ENCODE results near the gene LRP1B.

Gene LRP1B

DNA sequence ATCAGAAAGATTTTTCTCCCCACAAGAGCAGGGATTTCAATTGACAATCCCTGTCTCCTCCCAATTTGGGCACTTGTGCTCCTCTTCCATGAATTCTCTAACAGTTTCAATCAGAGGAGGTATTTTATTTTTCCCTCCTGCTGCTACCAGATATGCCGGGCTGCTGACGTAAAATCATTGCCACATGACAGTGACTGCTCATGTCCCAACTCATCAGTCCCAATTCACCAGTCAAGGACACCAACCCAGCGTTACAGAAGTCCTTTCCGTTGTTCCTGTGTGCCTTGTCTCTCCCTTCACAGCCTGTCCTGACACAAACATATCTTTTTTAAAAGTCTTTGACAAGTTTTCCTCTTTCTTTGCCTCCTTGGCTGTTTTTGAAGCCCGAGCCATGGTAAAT is 540.2 kb downstream of the LRP1B start:
- no peaks in the 10 kb centered on the region for H3K79me2 ChIP-seq (ENCODE audit: insufficient read depth, low read length)
- H4K20me1 ChIP-seq (ENCODE audit: insufficient read depth, low read length, poor library complexity, severe bottlenecking), result no peaks in the 10 kb centered on the region
- H3K9me2 ChIP-seq (replicated peaks; ENCODE audit: low read depth, low read length), result no peaks in the 10 kb centered on the region
- H3K27me3 ChIP-seq (ENCODE audit: insufficient read depth, low read length, poor library complexity, severe bottlenecking), result no peaks in the 10 kb centered on the region
- no peak overlapping the region for H3K4me3 ChIP-seq (ENCODE audit: low read length, poor library complexity, severe bottlenecking)
- no peaks in the 10 kb centered on the region for H3K4me1 ChIP-seq (ENCODE audit: insufficient read depth, low read length, poor library complexity, severe bottlenecking)
- no peak overlapping the region for H3K9ac ChIP-seq (ENCODE audit: low read depth, low read length, poor library complexity, severe bottlenecking)
- H3K9me3 ChIP-seq (ENCODE audit: insufficient read depth, low read depth, low read length), result no peaks in the 10 kb centered on the region
- H3K4me2 ChIP-seq (ENCODE audit: low read depth, low read length, poor library complexity, severe bottlenecking), result no peak overlapping the region
- H3K36me3 ChIP-seq (ENCODE audit: insufficient read depth, low read length), result no peaks in the 10 kb centered on the region
- H2AFZ ChIP-seq (ENCODE audit: low read length), result no peak overlapping the region
- no peak for TF ChIP-seq EZH2phosphoT487 (IDR thresholded peaks at IDR 0.05; ENCODE audit: borderline replicate concordance)
- TF ChIP-seq, protein P1, sequence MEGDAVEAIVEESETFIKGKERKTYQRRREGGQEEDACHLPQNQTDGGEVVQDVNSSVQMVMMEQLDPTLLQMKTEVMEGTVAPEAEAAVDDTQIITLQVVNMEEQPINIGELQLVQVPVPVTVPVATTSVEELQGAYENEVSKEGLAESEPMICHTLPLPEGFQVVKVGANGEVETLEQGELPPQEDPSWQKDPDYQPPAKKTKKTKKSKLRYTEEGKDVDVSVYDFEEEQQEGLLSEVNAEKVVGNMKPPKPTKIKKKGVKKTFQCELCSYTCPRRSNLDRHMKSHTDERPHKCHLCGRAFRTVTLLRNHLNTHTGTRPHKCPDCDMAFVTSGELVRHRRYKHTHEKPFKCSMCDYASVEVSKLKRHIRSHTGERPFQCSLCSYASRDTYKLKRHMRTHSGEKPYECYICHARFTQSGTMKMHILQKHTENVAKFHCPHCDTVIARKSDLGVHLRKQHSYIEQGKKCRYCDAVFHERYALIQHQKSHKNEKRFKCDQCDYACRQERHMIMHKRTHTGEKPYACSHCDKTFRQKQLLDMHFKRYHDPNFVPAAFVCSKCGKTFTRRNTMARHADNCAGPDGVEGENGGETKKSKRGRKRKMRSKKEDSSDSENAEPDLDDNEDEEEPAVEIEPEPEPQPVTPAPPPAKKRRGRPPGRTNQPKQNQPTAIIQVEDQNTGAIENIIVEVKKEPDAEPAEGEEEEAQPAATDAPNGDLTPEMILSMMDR (conservative IDR thresholded peaks at IDR 0.05; ENCODE audit: low read length), result no peak
- no peaks in the 10 kb centered on the region for H3F3A ChIP-seq (ENCODE audit: low read depth)

DNA sequence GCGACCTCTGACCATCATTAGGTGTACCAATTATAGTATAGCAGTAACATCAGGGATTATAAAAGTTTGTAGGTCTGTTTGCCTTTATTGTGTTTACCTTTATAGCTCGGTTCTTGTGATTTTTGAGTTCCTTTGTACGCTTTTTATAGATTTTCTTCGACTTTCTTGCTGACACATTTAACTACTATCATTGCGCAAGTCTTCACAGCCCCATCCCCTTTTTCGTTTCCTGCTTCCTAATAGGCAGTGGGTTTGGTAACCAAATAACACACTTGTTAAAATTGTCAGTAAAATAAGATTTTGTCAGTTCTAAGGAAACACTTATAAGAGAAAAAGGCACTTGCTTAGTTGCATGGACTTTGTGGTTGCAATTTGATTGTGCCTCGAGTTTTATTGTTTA is 541.5 kb downstream of the LRP1B start:
- H3K4me1 ChIP-seq (ENCODE audit: insufficient read depth, low read length, poor library complexity, severe bottlenecking), result no peaks in the 10 kb centered on the region
- no peak overlapping the region for H3K4me2 ChIP-seq (ENCODE audit: low read depth, low read length, poor library complexity, severe bottlenecking)
- no peaks in the 10 kb centered on the region for H3K27me3 ChIP-seq (ENCODE audit: insufficient read depth, low read length, poor library complexity, severe bottlenecking)
- no peak overlapping the region for H2AFZ ChIP-seq (ENCODE audit: low read length)
- no peaks in the 10 kb centered on the region for H4K20me1 ChIP-seq (ENCODE audit: insufficient read depth, low read length, poor library complexity, severe bottlenecking)
- H3F3A ChIP-seq (ENCODE audit: low read depth), result no peaks in the 10 kb centered on the region
- TF ChIP-seq, protein P1 (conservative IDR thresholded peaks at IDR 0.05; ENCODE audit: low read length), result no peak
- no peak for TF ChIP-seq EZH2phosphoT487 (IDR thresholded peaks at IDR 0.05; ENCODE audit: borderline replicate concordance)
- H3K36me3 ChIP-seq (ENCODE audit: insufficient read depth, low read length), result no peaks in the 10 kb centered on the region
- H3K9ac ChIP-seq (ENCODE audit: low read depth, low read length, poor library complexity, severe bottlenecking), result no peak overlapping the region
- H3K9me3 ChIP-seq (ENCODE audit: insufficient read depth, low read depth, low read length), result no peaks in the 10 kb centered on the region
- no peaks in the 10 kb centered on the region for H3K79me2 ChIP-seq (ENCODE audit: insufficient read depth, low read length)
- no peaks in the 10 kb centered on the region for H3K9me2 ChIP-seq (replicated peaks; ENCODE audit: low read depth, low read length)
- no peak overlapping the region for H3K4me3 ChIP-seq (ENCODE audit: low read length, poor library complexity, severe bottlenecking)

DNA sequence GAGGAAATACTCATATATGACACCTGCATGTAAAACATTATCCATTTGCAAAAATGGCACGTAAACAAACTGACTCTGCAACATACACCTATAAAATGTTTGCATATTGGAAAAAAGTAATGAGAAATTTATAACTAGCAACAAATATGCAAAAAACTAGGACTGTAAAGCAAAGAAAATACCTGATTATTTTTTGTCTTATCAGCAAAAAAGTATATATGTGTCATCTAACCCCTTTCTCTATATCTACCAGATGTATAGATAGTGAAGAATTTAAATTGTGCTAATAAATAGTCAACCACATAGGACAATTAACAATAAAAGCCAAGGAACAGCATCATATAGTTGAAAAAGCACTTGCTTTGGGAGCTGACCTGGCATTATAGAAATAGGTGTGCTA is 543.8 kb downstream of the LRP1B start:
- TF ChIP-seq, protein P1 (conservative IDR thresholded peaks at IDR 0.05; ENCODE audit: low read length), result no peak
- TF ChIP-seq EZH2phosphoT487 (IDR thresholded peaks at IDR 0.05; ENCODE audit: borderline replicate concordance), result no peak
- no peaks in the 10 kb centered on the region for H3K79me2 ChIP-seq (ENCODE audit: insufficient read depth, low read length)
- H3K4me1 ChIP-seq (ENCODE audit: insufficient read depth, low read length, poor library complexity, severe bottlenecking), result no peaks in the 10 kb centered on the region
- H3F3A ChIP-seq (ENCODE audit: low read depth), result no peaks in the 10 kb centered on the region
- H3K4me2 ChIP-seq (ENCODE audit: low read depth, low read length, poor library complexity, severe bottlenecking), result no peak overlapping the region
- no peaks in the 10 kb centered on the region for H3K9me3 ChIP-seq (ENCODE audit: insufficient read depth, low read depth, low read length)
- H4K20me1 ChIP-seq (ENCODE audit: insufficient read depth, low read length, poor library complexity, severe bottlenecking), result no peaks in the 10 kb centered on the region
- no peaks in the 10 kb centered on the region for H3K27me3 ChIP-seq (ENCODE audit: insufficient read depth, low read length, poor library complexity, severe bottlenecking)
- H3K9me2 ChIP-seq (replicated peaks; ENCODE audit: low read depth, low read length), result no peaks in the 10 kb centered on the region
- H3K4me3 ChIP-seq (ENCODE audit: low read length, poor library complexity, severe bottlenecking), result no peak overlapping the region
- H2AFZ ChIP-seq (ENCODE audit: low read length), result no peak overlapping the region
- no peaks in the 10 kb centered on the region for H3K36me3 ChIP-seq (ENCODE audit: insufficient read depth, low read length)
- no peak overlapping the region for H3K9ac ChIP-seq (ENCODE audit: low read depth, low read length, poor library complexity, severe bottlenecking)
